HepG2 (cell line): ENCODE data around the gene MED22. TPM values are rescaled to one million over a fixed set of nuclear protein-coding genes. Genes with fewer than 3 reads are reported as not detected.

Experiments
- DNMT1 ChIP-seq: sonication (generic); formaldehyde crosslinking; IDR thresholded peaks from 2 replicates; pipeline ENCODE4 v1.5.1; 2020; ENCODE audit warnings: mild to moderate bottlenecking, missing genetic modification reagents
- DPF2 ChIP-seq: sonication (generic); formaldehyde crosslinking; IDR thresholded peaks from 2 replicates; pipeline ENCODE4 v1.4.0; 2020; ENCODE audit warnings: mild to moderate bottlenecking, low read depth, missing genetic modification reagents, borderline replicate concordance
- ELF1 ChIP-seq: sonication (generic); formaldehyde crosslinking; IDR thresholded peaks from 2 replicates; pipeline ENCODE4 v1.4.0; 2020; ENCODE audit warnings: missing genetic modification reagents
- ETV5 ChIP-seq: IDR thresholded peaks from 2 replicates; pipeline ENCODE4 v1.6.1; 2018; ENCODE audit warnings: missing biosample characterization, missing genetic modification reagents, inconsistent platforms, borderline replicate concordance
- FOXC1 ChIP-seq: sonication (generic); formaldehyde crosslinking; IDR thresholded peaks from 2 replicates; pipeline ENCODE4 v1.8.0; 2022; ENCODE audit warnings: mild to moderate bottlenecking, missing genetic modification reagents, borderline replicate concordance
- FOXK1 ChIP-seq: sonication (generic); formaldehyde crosslinking; IDR thresholded peaks from 2 replicates; pipeline ENCODE4 v1.4.0; 2020; ENCODE audit warnings: low read depth, missing genetic modification reagents, borderline replicate concordance
- GPN1 ChIP-seq: sonication (generic); formaldehyde crosslinking; IDR thresholded peaks from 2 replicates; pipeline ENCODE4 v1.5.1; 2020; ENCODE audit warnings: missing genetic modification reagents, borderline replicate concordance
- HDAC2 ChIP-seq: sonication (generic); formaldehyde crosslinking; IDR thresholded peaks from 2 replicates; pipeline ENCODE4 v1.4.0; 2020; ENCODE audit warnings: missing genetic modification reagents
- KAT2B ChIP-seq: fragments of 150-350 bp; IDR thresholded peaks from 2 replicates; pipeline ENCODE4 v1.6.1; 2014; ENCODE audit warnings: low read depth, low read length, borderline replicate concordance
- POLR2A ChIP-seq, 2 experiments: IDR thresholded peaks; 2 replicates each; pipeline ENCODE4 v1.6.1; 2011; ENCODE audit warnings: low read depth in 2 of 2, low read length in 2 of 2, mild to moderate bottlenecking in 1 of 2, moderate library complexity in 1 of 2; ENCODE audit not compliant: insufficient read depth in 1 of 2
- STAT5B ChIP-seq: sonication (generic); formaldehyde crosslinking; IDR thresholded peaks from 2 replicates; pipeline ENCODE4 v1.4.0; 2020; ENCODE audit warnings: missing genetic modification reagents
- TOPORS ChIP-seq: sonication (generic); formaldehyde crosslinking; IDR thresholded peaks from 2 replicates; pipeline ENCODE4 v1.8.0; 2023; ENCODE audit warnings: mild to moderate bottlenecking, missing genetic modification reagents
- ZFP36L2 ChIP-seq: sonication (generic); formaldehyde crosslinking; IDR thresholded peaks from 2 replicates; pipeline ENCODE4 v1.4.0; 2020; ENCODE audit warnings: missing genetic modification reagents
- ZNF101 ChIP-seq: sonication (generic); formaldehyde crosslinking; IDR thresholded peaks from 2 replicates; pipeline ENCODE4 v1.4.0; 2020; ENCODE audit warnings: mild to moderate bottlenecking, low read depth, missing genetic modification reagents, borderline replicate concordance
- ZNF235 ChIP-seq: sonication (generic); formaldehyde crosslinking; IDR thresholded peaks from 2 replicates; pipeline ENCODE4 v1.8.1; 2023; ENCODE audit warnings: mild to moderate bottlenecking, missing genetic modification reagents, borderline replicate concordance
- ZNF607 ChIP-seq: sonication (generic); formaldehyde crosslinking; IDR thresholded peaks from 2 replicates; pipeline ENCODE4 v1.5.1; 2020; ENCODE audit warnings: missing genetic modification reagents, mild to moderate bottlenecking, borderline replicate concordance
- ZNF674 ChIP-seq: sonication (generic); formaldehyde crosslinking; IDR thresholded peaks from 2 replicates; pipeline ENCODE4 v1.5.0; 2020; ENCODE audit warnings: low read depth, mild to moderate bottlenecking, missing genetic modification reagents
- ZSCAN29 ChIP-seq: sonication (generic); formaldehyde crosslinking; conservative IDR thresholded peaks from 2 replicates; pipeline ENCODE4 v1.4.0; 2020; ENCODE audit warnings: mild to moderate bottlenecking, missing genetic modification reagents
- polyA plus RNA-seq, 8 experiments: library from polyadenylated mRNA; depleted of rRNA in 3 of 8; stranded (reverse) in 7 of 8; unstranded in 1 of 8; fragments of >200 nt; fragmentation: Illumina TruSeq in 4 of 8; extraction: Trizol in 4 of 8; gene quantifications; 2 replicates each; pipeline versions ENCODE4 v1.2.1 to v1.2.3, GENCODE V29; 2011 to 2016; ENCODE audit warnings: low read depth in 4 of 8, missing spikeins in 1 of 8, mixed read lengths in 1 of 8; ENCODE audit not compliant: insufficient read depth in 1 of 8
- total RNA-seq, 5 experiments: library from RNA; depleted of rRNA; stranded (reverse); fragments of >200 nt; fragmentation: Illumina TruSeq; extraction: Trizol; gene quantifications; 2 replicates each; pipeline ENCODE4 v1.2.3, GENCODE V29; 2016; ENCODE audit warnings: low read depth in 1 of 5
- TF ChIP-seq, protein P1 (sequence below): sonication (generic); formaldehyde crosslinking; IDR thresholded peaks from 2 replicates; pipeline ENCODE4 v1.4.0; 2020; ENCODE audit warnings: missing genetic modification reagents, borderline replicate concordance
- TF ChIP-seq, protein P2 (sequence below): IDR thresholded peaks from 2 replicates; pipeline ENCODE4 v1.6.1; 2016; ENCODE audit warnings: low read depth
- TF ChIP-seq, protein P3 (sequence below): sonication (generic); formaldehyde crosslinking; IDR thresholded peaks from 2 replicates; pipeline ENCODE4 v1.5.0; 2020; ENCODE audit warnings: mild to moderate bottlenecking, missing genetic modification reagents

The MED22 gene
- total and polyA plus RNA-seq, 2 of the 13 experiments (the other 11 are each of a cell fraction or from before 2014, with no cell fraction given): 15.8 to 22.1 TPM

DNA sequence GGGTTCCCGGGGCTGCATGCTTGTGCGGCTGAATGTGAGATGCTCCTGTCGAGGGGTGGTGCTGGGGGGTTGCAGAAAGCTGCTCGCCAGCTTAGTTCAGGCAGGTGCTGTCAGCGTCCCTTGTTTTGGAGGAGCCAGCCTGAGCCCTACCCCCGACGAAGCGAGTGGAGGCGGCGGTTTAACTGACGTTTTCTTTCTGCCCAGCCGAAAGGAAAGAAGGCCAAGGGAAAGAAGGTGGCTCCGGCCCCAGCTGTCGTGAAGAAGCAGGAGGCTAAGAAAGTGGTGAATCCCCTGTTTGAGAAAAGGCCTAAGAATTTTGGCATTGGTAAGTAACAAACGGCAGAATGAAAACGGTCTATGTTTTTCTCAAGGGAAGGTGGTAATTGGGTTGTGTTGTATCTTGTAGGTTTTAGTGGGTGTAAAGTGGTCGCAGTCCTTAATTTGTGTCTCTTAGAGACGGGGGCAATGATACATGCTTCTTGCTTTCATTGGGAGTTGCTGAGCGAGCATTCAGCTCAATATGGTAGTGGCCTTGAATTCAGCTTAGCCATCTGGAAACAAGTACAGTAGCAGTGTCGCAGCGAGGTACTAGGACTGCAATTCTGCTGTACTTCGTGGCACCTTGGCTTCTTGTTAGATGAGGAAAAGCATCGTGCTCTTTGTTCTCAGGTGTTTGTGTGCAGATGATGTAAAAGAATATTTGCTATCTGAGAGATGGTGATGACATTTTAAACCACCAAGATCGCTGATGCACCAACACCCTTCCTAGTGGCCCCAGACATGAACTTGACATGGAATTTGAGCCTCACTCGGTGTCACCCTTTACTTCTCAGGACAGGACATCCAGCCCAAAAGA is 1.0 kb upstream of the MED22 start (continued):
- TF ChIP-seq, protein P1, sequence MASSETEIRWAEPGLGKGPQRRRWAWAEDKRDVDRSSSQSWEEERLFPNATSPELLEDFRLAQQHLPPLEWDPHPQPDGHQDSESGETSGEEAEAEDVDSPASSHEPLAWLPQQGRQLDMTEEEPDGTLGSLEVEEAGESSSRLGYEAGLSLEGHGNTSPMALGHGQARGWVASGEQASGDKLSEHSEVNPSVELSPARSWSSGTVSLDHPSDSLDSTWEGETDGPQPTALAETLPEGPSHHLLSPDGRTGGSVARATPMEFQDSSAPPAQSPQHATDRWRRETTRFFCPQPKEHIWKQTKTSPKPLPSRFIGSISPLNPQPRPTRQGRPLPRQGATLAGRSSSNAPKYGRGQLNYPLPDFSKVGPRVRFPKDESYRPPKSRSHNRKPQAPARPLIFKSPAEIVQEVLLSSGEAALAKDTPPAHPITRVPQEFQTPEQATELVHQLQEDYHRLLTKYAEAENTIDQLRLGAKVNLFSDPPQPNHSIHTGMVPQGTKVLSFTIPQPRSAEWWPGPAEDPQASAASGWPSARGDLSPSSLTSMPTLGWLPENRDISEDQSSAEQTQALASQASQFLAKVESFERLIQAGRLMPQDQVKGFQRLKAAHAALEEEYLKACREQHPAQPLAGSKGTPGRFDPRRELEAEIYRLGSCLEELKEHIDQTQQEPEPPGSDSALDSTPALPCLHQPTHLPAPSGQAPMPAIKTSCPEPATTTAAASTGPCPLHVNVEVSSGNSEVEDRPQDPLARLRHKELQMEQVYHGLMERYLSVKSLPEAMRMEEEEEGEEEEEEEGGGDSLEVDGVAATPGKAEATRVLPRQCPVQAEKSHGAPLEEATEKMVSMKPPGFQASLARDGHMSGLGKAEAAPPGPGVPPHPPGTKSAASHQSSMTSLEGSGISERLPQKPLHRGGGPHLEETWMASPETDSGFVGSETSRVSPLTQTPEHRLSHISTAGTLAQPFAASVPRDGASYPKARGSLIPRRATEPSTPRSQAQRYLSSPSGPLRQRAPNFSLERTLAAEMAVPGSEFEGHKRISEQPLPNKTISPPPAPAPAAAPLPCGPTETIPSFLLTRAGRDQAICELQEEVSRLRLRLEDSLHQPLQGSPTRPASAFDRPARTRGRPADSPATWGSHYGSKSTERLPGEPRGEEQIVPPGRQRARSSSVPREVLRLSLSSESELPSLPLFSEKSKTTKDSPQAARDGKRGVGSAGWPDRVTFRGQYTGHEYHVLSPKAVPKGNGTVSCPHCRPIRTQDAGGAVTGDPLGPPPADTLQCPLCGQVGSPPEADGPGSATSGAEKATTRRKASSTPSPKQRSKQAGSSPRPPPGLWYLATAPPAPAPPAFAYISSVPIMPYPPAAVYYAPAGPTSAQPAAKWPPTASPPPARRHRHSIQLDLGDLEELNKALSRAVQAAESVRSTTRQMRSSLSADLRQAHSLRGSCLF: no peak
- TF ChIP-seq POLR2A (IDR thresholded peaks at IDR 0.05; ENCODE audit: insufficient read depth in 1 of 2, low read depth in 2 of 2, low read length in 2 of 2) (peak in 1 of 2 experiments; percentile 57; a peak in 1 of 4 replicates), KAT2B (no peak), ZNF674 (CRISPR knock-in tag) (no peak; the same call in 1 of the 2 replicates), ETV5 (CRISPR knock-in tag) (no peak), DNMT1 (CRISPR knock-in tag) (no peak), ZFP36L2 (CRISPR knock-in tag) (no peak), ELF1 (CRISPR knock-in tag) (no peak), STAT5B (CRISPR knock-in tag) (no peak), HDAC2 (CRISPR knock-in tag) (no peak), DPF2 (CRISPR knock-in tag) (no peak), TOPORS (CRISPR knock-in tag) (0 out of 2 replicates have a peak, but pooled peaks have one; percentile 58), GPN1 (no peak), ZNF607 (CRISPR knock-in tag) (no peak; the same call in 1 of the 2 replicates), ZNF235 (CRISPR knock-in tag) (no peak; the same call in 1 of the 2 replicates), FOXK1 (CRISPR knock-in tag) (no peak), ZSCAN29 (CRISPR knock-in tag) (no peak), ZNF101 (no peak), FOXC1 (CRISPR knock-in tag) (no peak)
- TF ChIP-seq, protein P2, sequence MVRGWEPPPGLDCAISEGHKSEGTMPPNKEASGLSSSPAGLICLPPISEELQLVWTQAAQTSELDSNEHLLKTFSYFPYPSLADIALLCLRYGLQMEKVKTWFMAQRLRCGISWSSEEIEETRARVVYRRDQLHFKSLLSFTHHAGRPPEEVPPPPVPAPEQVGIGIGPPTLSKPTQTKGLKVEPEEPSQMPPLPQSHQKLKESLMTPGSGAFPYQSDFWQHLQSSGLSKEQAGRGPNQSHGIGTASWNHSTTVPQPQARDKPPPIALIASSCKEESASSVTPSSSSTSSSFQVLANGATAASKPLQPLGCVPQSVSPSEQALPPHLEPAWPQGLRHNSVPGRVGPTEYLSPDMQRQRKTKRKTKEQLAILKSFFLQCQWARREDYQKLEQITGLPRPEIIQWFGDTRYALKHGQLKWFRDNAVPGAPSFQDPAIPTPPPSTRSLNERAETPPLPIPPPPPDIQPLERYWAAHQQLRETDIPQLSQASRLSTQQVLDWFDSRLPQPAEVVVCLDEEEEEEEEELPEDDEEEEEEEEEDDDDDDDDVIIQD: no peak
- TF ChIP-seq, protein P3, sequence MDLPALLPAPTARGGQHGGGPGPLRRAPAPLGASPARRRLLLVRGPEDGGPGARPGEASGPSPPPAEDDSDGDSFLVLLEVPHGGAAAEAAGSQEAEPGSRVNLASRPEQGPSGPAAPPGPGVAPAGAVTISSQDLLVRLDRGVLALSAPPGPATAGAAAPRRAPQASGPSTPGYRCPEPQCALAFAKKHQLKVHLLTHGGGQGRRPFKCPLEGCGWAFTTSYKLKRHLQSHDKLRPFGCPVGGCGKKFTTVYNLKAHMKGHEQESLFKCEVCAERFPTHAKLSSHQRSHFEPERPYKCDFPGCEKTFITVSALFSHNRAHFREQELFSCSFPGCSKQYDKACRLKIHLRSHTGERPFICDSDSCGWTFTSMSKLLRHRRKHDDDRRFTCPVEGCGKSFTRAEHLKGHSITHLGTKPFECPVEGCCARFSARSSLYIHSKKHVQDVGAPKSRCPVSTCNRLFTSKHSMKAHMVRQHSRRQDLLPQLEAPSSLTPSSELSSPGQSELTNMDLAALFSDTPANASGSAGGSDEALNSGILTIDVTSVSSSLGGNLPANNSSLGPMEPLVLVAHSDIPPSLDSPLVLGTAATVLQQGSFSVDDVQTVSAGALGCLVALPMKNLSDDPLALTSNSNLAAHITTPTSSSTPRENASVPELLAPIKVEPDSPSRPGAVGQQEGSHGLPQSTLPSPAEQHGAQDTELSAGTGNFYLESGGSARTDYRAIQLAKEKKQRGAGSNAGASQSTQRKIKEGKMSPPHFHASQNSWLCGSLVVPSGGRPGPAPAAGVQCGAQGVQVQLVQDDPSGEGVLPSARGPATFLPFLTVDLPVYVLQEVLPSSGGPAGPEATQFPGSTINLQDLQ (CRISPR knock-in tag): no peak
